ENCODE measurements around the gene RIN3. TPM values are rescaled to one million over a fixed set of nuclear protein-coding genes. Genes with fewer than 3 reads are reported as not detected.

Gene RIN3
- total and polyA plus RNA-seq, 10 of the 15 experiments (the other 5 are each of a cell fraction or from before 2014, with no cell fraction given): 0.91 to 23.3 (median 6.3) TPM

DNA sequence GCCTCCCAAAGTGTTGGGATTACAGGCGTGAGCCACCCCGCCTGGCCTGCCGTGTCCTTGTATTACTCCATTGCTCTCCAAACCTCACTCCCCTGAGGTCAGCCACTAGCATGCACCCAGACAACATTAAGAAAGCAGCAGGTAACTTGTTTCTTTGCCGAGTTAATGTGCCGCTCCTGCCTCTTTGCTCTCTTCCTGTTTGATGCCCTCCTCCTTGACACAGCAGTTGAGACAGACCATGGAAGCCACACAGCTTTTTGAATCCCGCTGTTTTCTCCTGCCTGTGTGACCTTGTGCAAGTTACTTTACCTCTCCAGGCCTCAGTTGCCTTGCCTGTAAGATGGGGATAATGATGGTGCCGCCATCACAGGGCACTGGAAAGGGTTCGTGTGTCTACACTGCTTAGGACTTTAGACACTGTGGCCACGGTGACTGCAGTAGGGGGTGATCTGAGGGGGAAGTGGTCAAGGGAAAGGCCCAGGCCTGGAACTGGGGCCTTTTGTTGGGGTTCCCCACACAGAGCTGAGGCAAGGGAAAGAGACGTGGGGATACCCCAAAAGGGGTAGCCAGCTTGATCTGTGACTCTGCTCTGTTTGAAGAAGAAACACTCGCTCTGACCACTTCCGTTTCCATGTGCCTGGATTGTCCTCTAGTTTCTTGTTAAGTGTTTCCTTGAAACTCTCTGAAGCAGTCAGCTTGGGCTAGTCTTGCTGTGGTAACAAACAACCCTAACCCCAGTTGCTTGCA, 69.3 kb downstream of the RIN3 start (continued):
- TF ChIP-seq, protein P1, sequence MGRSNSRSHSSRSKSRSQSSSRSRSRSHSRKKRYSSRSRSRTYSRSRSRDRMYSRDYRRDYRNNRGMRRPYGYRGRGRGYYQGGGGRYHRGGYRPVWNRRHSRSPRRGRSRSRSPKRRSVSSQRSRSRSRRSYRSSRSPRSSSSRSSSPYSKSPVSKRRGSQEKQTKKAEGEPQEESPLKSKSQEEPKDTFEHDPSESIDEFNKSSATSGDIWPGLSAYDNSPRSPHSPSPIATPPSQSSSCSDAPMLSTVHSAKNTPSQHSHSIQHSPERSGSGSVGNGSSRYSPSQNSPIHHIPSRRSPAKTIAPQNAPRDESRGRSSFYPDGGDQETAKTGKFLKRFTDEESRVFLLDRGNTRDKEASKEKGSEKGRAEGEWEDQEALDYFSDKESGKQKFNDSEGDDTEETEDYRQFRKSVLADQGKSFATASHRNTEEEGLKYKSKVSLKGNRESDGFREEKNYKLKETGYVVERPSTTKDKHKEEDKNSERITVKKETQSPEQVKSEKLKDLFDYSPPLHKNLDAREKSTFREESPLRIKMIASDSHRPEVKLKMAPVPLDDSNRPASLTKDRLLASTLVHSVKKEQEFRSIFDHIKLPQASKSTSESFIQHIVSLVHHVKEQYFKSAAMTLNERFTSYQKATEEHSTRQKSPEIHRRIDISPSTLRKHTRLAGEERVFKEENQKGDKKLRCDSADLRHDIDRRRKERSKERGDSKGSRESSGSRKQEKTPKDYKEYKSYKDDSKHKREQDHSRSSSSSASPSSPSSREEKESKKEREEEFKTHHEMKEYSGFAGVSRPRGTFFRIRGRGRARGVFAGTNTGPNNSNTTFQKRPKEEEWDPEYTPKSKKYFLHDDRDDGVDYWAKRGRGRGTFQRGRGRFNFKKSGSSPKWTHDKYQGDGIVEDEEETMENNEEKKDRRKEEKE (IDR thresholded peaks at IDR 0.05): no peak
- TF ChIP-seq HCFC1 (IDR thresholded peaks at IDR 0.05; ENCODE audit: low read length): no peak
- no peak for TF ChIP-seq RAD51 (IDR thresholded peaks at IDR 0.05)
- TF ChIP-seq, protein P2, sequence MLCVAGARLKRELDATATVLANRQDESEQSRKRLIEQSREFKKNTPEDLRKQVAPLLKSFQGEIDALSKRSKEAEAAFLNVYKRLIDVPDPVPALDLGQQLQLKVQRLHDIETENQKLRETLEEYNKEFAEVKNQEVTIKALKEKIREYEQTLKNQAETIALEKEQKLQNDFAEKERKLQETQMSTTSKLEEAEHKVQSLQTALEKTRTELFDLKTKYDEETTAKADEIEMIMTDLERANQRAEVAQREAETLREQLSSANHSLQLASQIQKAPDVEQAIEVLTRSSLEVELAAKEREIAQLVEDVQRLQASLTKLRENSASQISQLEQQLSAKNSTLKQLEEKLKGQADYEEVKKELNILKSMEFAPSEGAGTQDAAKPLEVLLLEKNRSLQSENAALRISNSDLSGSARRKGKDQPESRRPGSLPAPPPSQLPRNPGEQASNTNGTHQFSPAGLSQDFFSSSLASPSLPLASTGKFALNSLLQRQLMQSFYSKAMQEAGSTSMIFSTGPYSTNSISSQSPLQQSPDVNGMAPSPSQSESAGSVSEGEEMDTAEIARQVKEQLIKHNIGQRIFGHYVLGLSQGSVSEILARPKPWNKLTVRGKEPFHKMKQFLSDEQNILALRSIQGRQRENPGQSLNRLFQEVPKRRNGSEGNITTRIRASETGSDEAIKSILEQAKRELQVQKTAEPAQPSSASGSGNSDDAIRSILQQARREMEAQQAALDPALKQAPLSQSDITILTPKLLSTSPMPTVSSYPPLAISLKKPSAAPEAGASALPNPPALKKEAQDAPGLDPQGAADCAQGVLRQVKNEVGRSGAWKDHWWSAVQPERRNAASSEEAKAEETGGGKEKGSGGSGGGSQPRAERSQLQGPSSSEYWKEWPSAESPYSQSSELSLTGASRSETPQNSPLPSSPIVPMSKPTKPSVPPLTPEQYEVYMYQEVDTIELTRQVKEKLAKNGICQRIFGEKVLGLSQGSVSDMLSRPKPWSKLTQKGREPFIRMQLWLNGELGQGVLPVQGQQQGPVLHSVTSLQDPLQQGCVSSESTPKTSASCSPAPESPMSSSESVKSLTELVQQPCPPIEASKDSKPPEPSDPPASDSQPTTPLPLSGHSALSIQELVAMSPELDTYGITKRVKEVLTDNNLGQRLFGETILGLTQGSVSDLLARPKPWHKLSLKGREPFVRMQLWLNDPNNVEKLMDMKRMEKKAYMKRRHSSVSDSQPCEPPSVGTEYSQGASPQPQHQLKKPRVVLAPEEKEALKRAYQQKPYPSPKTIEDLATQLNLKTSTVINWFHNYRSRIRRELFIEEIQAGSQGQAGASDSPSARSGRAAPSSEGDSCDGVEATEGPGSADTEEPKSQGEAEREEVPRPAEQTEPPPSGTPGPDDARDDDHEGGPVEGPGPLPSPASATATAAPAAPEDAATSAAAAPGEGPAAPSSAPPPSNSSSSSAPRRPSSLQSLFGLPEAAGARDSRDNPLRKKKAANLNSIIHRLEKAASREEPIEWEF (IDR thresholded peaks at IDR 0.05; ENCODE audit: insufficient replicate concordance, low read depth, low read length): no peak
- TF ChIP-seq NFYA (IDR thresholded peaks at IDR 0.05; ENCODE audit: borderline replicate concordance, low read depth, low read length): no peak
- TF ChIP-seq TBL1XR1 (IDR thresholded peaks at IDR 0.05; ENCODE audit: low read depth, low read length): peak; percentile 97
- no peak for TF ChIP-seq NFYB (IDR thresholded peaks at IDR 0.05; ENCODE audit: insufficient read depth, low read depth, low read length)
- peak; percentile 84 to 89 for TF ChIP-seq EP300 (IDR thresholded peaks at IDR 0.05; ENCODE audit: borderline replicate concordance in 1 of 2, control insufficient read depth in 1 of 2, low read depth in 2 of 2, low read length in 2 of 2)
- TF ChIP-seq MTA2 (IDR thresholded peaks at IDR 0.05; ENCODE audit: low read depth): peak; percentile 83
- TF ChIP-seq NR2F1 (conservative IDR thresholded peaks at IDR 0.05): peak; percentile 75
- peak; percentile 86 for TF ChIP-seq ZSCAN29 (IDR thresholded peaks at IDR 0.05)
- no peak; the same call in 2 of the 3 replicates for TF ChIP-seq POU2F2 (IDR thresholded peaks at IDR 0.05; ENCODE audit: borderline replicate concordance, low read depth, low read length)
- TF ChIP-seq RCOR1 (conservative IDR thresholded peaks at IDR 0.05; ENCODE audit: low read depth, low read length): no peak
- TF ChIP-seq EZH2 (IDR thresholded peaks at IDR 0.05; ENCODE audit: borderline replicate concordance, control insufficient read depth, low read depth, low read length): no peak
- TF ChIP-seq POLR2AphosphoS5 (IDR thresholded peaks at IDR 0.05; ENCODE audit: low read length): no peak
- TF ChIP-seq, protein P3, sequence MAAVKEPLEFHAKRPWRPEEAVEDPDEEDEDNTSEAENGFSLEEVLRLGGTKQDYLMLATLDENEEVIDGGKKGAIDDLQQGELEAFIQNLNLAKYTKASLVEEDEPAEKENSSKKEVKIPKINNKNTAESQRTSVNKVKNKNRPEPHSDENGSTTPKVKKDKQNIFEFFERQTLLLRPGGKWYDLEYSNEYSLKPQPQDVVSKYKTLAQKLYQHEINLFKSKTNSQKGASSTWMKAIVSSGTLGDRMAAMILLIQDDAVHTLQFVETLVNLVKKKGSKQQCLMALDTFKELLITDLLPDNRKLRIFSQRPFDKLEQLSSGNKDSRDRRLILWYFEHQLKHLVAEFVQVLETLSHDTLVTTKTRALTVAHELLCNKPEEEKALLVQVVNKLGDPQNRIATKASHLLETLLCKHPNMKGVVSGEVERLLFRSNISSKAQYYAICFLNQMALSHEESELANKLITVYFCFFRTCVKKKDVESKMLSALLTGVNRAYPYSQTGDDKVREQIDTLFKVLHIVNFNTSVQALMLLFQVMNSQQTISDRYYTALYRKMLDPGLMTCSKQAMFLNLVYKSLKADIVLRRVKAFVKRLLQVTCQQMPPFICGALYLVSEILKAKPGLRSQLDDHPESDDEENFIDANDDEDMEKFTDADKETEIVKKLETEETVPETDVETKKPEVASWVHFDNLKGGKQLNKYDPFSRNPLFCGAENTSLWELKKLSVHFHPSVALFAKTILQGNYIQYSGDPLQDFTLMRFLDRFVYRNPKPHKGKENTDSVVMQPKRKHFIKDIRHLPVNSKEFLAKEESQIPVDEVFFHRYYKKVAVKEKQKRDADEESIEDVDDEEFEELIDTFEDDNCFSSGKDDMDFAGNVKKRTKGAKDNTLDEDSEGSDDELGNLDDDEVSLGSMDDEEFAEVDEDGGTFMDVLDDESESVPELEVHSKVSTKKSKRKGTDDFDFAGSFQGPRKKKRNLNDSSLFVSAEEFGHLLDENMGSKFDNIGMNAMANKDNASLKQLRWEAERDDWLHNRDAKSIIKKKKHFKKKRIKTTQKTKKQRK (IDR thresholded peaks at IDR 0.05; ENCODE audit: low read depth, low read length): no peak
- TF ChIP-seq SMARCA5 (IDR thresholded peaks at IDR 0.05): peak; percentile 81; the same call in 1 of the 2 replicates
- peak; percentile 77 for TF ChIP-seq TCF7 (IDR thresholded peaks at IDR 0.05; ENCODE audit: borderline replicate concordance)
- TF ChIP-seq MXI1 (IDR thresholded peaks at IDR 0.05; ENCODE audit: low read depth, low read length): no peak
